Forelimb muscle (tissue), 1 donor: Measurements from ENCODE around the gene LARP1. TPM values are rescaled to one million over a fixed set of nuclear protein-coding genes. Genes with fewer than 3 reads are reported as not detected.
"Not testable (repeated sequence)": the region's sequence is repeated elsewhere in the genome, so short reads cannot be mapped to it uniquely, and the experiment has no call there.

Experiments
- DNase-seq: peaks from one replicate; pipeline ENCODE4 v3.0.0-alpha.2; 2013; ENCODE audit warnings: low read depth
- polyA plus RNA-seq: library from polyadenylated mRNA; unstranded; fragments of 120-200 nt; gene quantifications from one replicate; pipeline ENCODE4 v1.2.1, GENCODE V29; 2013; ENCODE audit not compliant: insufficient read length

LARP1 gene
- polyA plus RNA-seq, 1 donor, result 89.5 TPM

DNA sequence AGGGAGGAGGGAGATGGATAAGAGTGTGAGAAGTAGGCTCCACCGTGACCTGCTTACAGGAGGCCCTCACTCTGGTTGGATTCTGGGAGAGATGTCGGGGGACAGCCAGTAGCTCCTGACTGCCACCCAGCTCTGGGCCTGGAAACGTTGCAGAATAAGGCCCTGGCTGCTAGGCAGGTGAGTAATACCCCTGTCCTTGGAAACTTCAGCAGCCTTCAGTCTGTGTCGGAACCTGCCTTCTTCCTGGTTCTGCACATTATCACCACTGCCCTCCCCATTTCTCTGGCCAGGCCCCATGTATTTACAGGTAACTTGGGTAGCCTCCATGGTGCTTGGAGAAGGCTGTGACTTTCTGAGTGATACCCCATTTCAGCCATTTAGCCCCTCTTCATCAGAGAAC, 68.4 kb downstream of the LARP1 start:
- DNase-seq, result no peak

DNA sequence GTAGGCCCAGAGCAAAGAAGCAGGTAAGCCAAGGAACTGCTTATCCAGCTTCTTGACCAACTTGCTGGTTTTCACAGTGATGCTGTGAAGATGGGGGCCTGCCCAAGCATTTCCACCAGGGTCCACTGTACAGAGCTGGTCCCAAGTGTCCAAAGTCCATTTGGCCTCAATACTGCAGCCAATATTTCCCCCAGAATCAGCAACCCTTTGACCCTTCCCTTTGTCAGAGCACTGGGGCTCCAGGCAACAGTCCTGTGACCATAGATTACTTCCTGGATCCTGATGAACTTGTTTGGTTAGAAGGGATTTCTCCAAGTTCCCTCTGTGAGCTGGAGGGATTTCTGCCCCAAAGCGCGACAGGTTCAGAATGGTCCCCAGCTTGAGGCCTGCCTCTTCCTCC, 68.9 kb downstream of the LARP1 start:
- no peak for DNase-seq

DNA sequence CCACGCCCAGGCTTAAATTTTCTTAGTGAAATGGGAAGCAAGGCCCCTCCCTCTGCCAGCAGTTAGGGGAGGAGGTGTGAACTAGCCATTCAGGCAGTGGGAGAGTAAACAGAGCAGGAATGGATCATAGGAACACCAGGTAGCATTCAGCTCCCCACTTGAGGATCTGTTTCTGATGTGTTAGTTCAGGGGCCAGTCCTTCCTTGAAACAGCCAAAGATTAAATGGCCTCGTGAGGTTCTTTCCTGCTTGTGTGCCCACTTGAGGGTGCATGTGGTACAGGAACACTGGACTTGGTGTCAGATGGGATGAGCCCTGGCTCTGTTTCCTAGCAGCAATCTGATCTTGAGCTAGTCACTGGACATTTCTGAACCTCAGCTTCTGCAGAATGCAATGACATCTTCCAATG, 74.0 kb downstream of the LARP1 start:
- no peak for DNase-seq

DNA sequence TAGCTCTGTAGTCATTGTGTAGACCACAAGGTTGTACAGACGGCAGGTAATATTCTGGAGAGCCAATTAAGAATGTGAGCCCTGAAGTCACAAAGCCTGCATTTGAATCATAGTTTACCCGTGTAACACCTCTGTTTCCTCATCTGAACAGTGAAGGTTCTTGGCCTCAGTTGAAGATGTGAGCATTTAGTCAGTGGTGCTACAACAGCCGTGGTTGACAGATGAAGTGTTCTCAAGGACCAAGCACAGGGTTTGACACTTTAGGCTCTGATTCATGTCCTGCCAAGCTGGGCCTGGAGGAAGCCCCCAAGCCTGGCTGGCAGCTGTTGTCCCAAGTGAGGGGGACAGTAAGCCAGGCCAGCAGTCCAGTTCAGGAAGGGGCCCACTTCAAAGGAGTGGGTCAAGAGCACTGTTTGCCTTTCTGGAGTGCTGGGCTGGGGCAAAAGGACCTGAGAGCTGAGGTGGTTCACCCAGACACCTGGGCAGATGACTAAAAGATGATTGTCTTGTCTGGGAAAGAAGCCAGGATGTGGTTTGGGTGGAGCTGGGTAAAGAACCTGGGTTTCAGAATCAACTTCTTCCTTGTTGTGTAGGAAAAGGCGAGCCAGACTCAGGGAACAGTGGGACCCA, 74.5 kb downstream of the LARP1 start:
- no peak for DNase-seq

DNA sequence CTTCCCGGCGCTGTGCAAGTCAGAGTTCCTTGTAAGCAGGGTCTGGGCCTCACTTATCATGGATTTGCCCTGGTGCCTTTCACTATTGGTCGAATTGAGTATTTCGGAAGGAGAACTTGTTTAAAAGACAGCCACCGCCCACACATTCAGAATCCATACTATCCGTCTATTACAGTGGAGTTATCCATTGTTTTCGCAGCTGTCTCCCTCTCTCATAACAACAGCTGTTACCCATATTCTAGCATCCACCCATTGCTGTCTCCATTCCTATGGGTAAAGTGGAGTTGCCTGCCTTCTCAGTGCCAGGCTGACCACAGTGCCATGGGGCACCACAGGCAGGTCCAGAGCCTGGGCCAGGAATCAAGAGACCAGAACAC, 75.0 kb downstream of the LARP1 start:
- DNase-seq, result no peak

DNA sequence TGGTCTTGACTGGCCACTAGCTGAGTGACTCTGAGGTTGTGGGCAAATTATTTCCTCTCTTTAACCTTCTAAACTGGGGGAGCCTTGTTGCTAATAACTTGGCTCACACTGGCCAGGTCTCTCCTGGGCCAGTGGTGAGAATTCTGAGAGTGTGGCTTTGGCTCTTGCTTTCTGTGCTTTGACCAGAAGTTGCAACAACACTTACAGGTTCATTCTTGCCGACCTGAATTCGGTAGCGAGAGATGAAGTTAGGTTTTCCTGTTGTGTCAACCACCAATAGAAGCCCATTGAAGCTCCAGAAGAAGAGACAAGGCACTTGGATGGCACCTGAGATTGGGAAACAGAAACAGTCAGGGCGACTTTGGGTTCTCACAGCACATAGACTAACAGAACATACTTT, 75.4 kb downstream of the LARP1 start:
- no peak for DNase-seq

DNA sequence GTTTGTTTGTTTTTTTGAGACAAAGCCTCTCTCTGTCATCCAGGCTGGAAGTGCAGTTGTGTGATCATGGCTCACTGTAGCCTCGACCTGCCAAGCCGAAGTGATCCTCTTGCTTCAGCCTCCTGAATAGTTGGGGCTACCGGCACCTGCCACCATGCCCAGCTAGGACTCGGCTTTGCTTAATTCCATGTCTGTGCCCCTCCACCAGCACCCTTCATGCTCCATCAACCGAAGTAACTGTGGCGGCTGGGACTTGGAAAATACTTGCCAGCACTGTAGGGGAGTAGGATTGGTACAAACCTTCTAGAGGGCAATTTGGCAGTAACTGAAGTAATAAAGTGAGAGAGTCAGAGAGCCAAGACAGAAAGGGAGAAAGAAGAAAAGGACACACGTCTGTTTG, 76.3 kb downstream of the LARP1 start:
- DNase-seq, result no peak

DNA sequence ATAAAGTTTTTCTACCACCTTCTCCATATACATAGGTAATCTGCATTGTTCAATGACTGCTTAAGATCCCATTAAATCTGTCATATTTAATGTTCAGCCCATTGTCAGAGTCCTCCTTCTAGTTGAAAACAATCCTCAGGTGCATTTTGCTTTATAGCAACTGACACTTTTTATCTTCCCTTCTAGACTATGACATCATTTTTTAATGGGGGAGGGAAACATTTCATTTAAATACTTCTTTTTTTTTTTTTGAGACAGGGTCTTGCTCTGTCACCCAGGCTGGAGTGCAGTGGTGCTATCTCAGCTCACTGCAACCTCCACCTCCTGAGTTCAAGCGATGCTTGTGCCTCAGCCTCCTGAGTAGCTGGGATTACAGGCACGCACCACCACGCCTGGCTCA, 77.6 kb downstream of the LARP1 start:
- not testable (repeated sequence) for DNase-seq

DNA sequence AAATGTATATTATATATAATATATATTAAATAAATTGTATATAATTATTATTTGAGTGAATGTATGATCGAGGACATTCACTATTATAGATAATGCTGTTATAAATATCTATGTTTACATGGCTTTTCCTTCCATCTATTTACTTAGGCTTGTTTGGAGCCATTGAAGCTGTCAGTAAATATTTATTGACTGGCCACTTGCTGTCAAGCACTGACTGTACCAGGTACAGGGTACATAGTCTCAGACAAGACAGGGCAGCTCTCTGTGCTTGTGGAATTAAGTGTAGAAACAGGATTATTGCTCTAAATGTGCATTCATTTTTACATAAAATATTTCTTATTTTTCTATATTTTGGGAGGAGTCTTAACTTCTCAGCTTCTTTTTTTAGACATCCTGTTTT, 78.9 kb downstream of the LARP1 start:
- DNase-seq, result no peak

DNA sequence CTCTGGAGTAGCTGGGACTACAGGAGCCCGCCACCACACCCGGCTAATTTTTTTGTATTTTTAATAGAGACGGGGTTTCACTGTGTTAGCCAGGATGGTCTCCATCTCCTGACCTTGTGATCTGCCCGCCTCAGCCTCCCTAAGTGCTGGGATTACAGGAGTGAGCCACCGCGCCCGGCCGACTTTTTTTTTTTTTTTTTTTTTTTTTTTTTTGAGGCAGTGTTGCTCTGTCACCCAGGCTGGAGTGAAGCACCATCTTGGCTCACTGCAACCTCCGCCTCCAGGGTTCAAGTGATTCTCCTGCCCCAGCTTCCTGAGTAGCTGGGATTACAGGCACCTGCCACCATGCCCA, 80.5 kb downstream of the LARP1 start:
- not testable (repeated sequence) for DNase-seq

DNA sequence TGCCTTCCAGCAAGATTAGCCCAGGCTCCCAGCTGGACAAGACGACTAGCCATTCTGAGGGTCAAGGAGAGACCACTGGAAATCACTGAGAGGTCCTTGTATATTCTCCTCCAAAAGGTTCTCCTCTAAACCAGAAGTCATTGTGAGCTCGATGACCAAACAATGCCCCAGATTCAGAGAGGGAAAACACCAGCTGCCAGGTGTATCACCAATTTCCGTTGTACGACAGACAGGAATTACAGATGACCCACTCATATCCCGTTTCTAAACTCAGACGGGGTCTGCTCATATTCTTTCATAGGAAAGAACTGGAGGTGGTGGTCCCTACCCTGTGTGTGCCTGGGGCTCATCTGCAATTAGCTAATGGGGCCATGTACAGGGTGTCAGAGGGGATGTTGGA, 81.0 kb downstream of the LARP1 start:
- DNase-seq, result no peak

DNA sequence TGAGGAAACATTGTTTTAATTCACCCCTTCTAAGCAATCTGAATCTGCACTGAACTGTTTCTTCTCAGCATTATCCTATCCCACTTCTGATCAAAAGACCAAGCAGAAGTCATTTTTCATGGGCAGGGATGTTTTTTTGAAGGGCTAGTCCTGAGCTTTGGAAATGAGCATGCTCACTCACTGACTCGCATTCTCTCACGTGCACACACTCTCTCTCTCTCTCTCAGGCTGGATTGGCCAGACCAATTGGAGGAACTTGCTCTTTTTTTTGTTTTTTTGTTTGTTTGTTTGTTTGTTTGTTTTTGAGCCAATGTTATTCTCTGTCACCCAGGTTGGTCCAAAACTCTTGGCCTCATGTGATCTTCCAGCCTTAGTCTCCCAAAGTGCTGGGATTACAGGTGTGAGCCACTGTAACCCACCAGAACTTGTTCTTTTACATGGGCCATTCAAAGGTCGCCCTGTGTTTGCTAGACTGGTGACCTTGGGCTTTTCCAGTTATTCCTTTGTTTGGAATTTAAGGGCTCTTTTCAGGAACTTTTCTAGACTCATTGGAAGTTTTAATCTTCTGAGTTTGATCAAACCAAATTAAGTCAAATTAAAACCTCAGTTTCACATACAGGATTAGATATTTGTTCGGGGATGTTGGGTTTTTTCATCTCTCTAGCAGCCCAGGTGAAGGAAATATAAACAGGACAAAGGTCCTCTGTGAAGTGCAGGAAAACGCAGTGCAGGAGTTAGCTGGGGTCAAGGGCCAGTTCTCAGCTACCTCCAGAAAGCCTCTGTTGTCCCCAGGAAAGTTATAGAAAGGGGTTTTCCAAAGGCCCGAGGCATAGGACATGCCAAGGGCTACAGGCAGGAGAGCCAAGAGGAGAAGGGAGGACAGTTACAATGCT, 82.1 kb downstream of the LARP1 start:
- DNase-seq, result no peak

DNA sequence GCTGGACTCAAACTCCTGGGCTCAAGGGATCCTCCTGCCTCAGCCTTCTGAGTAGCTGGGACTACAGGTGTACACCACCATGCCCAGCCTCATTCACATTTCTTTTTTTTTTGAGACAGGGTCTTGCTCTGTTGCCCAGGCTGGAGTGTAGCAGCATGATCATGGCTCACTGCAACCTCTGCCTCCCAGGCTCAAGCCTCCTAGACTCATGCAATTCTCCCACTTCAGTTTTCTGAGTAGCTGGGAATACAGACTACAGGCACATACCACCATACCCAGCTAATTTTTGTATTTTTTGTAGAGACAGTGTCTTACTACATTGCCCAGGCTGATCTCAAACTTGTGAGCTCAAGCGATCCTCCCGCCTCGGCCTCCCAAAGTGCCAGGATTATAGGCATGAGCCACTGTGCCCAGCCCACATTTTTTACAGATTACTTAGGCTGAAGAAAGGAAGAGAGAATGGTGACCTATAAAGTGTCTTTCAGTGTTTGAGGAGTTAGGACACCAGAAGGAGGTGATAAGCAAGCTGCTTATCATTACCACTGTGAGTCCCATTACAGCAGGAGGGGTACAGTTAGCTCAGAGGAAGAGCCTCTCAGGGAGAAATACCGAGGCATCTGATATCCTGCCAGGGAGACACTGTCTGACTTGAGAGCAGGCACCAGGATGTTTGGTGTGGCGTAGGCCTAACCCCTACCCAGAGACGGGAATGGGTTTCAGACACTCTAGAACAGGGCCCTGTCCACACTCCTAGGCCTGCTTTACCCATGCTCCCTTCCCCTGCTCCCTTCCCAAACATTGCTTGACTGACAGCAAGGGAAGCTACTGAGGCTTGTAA, 85.5 kb downstream of the LARP1 start:
- no peak for DNase-seq

DNA sequence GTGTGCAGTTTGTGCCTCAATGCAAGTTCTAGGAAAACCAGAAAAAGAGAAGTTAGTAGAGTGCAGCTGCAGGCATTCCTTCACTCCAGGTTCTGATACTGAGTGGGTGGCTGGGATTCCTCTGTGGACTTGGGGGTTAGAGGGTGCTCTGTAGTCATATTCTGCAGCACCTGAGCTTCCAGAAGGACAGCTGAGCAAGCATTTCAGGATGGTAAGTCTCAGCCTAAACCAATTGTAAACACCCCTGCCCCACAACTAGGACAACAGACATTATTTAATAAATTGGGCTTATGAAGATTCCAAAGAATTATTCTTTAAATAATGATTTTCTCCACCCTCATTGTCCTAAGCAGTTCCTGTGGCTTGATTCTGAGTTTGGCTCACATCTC, 86.1 kb downstream of the LARP1 start:
- no peak for DNase-seq

DNA sequence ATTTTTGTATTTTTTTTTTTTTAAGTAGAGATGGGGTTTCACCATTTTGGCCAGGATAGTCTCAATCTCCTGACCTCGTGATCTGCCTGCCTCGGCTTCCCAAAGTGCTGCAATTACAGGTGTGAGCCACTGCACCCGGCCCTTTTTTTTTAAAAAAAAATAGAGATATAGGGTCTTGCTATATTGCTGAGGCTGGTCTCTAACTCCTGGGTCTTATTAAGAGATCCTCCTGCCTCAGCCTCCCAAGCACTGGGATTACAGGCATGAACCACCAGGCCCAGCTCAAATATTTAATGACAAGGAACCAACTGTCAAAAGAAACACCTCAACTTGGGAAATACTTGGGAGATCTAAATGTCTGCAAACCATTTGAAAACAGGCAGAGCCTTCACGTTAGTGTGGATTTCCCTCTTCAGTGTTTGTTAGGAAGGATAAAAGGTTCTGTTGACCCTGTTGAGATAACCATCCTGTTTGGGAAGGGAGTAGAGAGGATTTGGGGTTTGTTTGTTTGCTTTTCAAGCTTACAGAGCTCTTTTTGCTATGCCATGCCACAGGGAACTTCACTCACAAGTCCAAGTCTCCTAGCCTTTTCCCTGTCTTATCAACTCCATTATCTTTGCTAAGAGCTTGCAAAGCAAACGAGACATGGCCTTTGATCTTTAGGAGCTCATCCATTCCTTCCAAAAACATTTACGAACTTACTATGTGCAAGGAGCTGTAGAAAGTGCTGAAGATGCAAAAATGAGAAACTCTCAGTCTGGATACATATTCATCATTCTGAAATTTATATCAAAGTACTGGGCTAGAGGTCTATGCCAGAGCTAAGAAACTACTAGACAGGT, 87.7 kb downstream of the LARP1 start:
- DNase-seq, result no peak

DNA sequence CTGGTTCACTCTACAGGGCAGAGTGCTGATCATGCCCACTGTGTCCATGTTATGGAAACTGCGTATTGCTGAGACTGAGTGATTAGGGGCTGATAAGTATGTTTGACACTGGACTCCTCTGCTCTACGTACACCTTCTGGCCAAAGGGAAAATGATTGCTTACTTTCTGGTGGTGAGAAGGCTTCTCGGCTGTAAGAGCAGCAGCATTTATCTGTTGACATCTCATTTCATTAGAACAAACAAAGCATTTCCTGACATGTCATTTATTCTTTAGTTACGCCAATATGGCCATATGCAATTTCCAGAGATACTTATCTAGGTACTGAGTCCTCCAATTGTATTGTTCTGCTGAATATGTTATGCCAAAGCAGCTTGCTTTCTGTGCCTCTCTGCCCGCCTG, 89.6 kb downstream of the LARP1 start:
- no peak for DNase-seq

DNA sequence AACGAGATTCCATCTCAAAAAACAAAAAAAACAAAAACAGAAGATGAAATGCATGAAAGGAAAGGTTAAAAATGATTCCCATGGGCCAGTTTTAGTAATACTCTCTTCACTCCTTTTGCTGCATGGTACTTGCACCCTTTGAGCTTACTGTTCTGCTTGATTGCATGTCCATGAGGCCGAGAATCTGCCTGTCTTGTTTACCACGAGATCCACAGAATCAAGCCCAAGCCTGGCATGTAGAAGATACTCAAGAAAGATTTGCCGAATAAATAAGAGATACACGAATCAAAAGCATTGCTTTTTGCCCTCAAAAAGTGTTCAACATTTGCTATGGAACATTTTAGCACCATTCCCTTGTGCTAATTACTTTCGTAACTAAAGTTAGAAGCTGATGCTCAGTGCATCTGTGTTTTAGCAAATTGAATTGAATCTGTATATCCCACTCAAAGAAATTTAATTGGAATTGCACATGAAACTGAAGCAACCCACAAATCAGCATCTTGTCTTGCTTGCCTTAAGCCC, 94.1 kb downstream of the LARP1 start:
- DNase-seq, result no peak

DNA sequence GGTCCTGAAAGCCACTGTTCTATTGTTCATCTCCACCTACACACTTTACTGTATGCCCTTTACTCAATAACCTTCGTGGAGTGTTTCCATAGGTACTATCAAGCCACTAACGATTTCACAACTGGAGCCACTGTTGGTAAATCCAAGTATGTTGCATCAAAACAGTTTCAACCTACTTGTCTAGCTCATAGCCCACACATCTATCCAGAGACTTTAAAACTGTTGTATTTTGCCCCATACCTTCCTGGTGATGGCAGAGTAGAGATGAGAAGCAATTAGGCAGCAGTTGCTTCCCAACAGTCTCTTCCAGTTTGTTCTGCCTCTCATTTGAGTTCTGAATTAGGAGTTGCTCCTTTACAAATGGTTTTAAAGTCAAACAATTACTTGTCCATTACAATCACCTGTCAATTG, 94.6 kb downstream of the LARP1 start:
- DNase-seq, result no peak

DNA sequence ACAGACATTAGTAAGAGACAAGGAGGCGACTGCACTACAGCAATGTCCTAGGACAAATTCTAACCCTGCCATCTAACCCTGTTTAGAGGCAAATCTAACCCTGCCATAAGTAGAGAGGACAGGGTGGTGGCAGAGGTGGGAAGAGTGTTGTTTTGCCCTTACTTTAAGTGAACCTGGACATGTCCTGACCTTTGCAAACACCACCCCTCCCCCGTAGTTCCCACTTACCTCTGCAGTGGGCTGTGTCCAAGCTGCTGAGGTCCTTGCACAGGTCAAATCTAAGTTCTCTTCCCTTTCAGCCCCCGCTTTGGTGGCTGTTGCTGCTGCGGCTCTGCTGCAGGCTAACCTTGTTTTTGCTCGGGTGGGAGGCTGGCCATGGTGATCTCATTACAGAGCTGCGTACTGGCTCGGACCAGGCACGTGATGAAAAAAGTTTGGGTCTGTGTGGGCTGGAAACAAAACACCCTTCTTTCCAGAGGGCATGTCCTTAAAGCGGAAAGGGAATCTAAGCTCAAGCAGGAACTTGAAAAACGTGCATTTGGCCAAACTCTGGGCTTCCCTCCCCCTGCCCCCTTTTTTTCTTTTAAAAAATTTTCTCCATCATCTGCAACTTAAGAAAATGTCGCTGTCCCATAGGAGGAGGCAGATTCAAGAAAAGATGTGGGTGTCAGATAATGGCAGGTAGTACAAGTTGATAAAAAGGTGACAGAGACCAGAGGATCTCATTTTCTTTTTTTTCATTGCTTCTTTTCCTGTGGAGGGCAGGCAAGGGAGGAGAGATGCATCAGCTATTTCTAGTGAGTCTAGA, 95.3 kb downstream of the LARP1 start, which contains the start of gene FAXDC2:
TSS of gene FAXDC2 (minus strand) at position 349 of the 808 bp plus-strand sequence. CDS start 12,425 bp downstream, outside the sequence.
- DNase-seq, result peak; percentile 88

DNA sequence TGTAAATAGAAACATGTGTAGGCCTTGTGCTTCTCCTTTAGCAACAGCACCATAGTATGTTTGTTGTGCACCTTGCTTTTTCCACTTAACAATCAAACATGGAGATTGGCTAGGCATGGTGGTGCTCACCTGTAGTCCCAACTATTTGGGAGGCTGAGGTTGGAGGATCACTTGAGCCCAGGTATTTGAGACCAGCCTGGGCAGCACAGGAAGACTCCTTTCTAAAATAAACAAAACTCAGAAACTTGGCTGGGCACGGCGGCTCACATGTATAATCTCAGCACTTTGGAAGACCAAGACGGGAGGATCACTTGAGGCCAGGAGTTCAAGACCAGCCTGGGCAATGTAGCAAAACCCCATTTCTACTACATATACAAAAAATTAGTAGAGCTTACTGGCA, 96.2 kb downstream of the LARP1 start:
- DNase-seq, result no peak
